Natural killer cell (primary cell): Measurements from ENCODE around the gene UNC13C. TPM values are rescaled to one million over a fixed set of nuclear protein-coding genes. Genes with fewer than 3 reads are reported as not detected.

Experiments used
- ATAC-seq, 3 donors: fragments of 150-1000 bp in 2 of 3; fragments of 200-7000 bp in 1 of 3; cut with Tn5 transposase; 1 replicate in 1 of 3; 2 replicates in 2 of 3; pipeline ENCODE4 v1.10.0; 2021; ENCODE audit warnings: mild to moderate bottlenecking in 2 of 3, moderate library complexity in 2 of 3
- DNase-seq, 2 donors: peaks; one replicate each; pipeline versions ENCODE4 v3.0.0 to v3.0.0-alpha.2; 2013 to 2021; ENCODE audit warnings: mixed read lengths in 1 of 2
- H3K27ac ChIP-seq: one replicate; pipeline ENCODE4 v1.5.1; 2013; ENCODE audit warnings: mild to moderate bottlenecking, low read length
- H3K27me3 ChIP-seq: one replicate; pipeline ENCODE4 v1.6.1; 2013; ENCODE audit warnings: low read length; ENCODE audit not compliant: control insufficient read depth, insufficient read depth
- H3K36me3 ChIP-seq: one replicate; pipeline ENCODE4 v1.6.1; 2013; ENCODE audit warnings: low read length; ENCODE audit not compliant: control insufficient read depth, insufficient read depth
- H3K4me1 ChIP-seq: one replicate; pipeline ENCODE4 v1.6.1; 2013; ENCODE audit warnings: low read length; ENCODE audit not compliant: control insufficient read depth, insufficient read depth
- H3K4me3 ChIP-seq: one replicate; pipeline ENCODE4 v1.5.1; 2013; ENCODE audit warnings: low read length
- H3K9me3 ChIP-seq: one replicate; pipeline ENCODE4 v1.6.1; 2013; ENCODE audit warnings: low read length; ENCODE audit not compliant: control insufficient read depth, insufficient read depth
- H3K27ac Mint-ChIP-seq, 2 donors: one replicate each; pipeline ENCODE4 v1.8.0; 2022; ENCODE audit warnings: mild to moderate bottlenecking in 2 of 2, mixed read lengths in 2 of 2, moderate library complexity in 1 of 2
- H3K27me3 Mint-ChIP-seq, 2 donors: one replicate each; pipeline ENCODE4 v1.8.0; 2022; ENCODE audit warnings: low read depth in 2 of 2, mixed read lengths in 2 of 2
- H3K36me3 Mint-ChIP-seq: one replicate; pipeline ENCODE4 v1.8.0; 2022; ENCODE audit warnings: mixed read lengths
- H3K4me1 Mint-ChIP-seq, 2 donors: one replicate each; pipeline ENCODE4 v1.8.0; 2022; ENCODE audit warnings: mixed read lengths in 2 of 2
- H3K4me3 Mint-ChIP-seq: one replicate; pipeline ENCODE4 v1.8.0; 2022; ENCODE audit warnings: mild to moderate bottlenecking, moderate library complexity, mixed read lengths
- H3K9me3 Mint-ChIP-seq, 2 donors: one replicate each; pipeline ENCODE4 v1.8.0; 2022; ENCODE audit warnings: mixed read lengths in 2 of 2
- CTCF ChIP-seq: fragments of 200-600 bp; IDR thresholded peaks from one replicate; pipeline ENCODE4 v1.8.0; 2022; ENCODE audit warnings: antibody characterized with exemption
- WGBS: methylation state at CpG from one replicate; pipeline ENCODE4 v1.1.7; 2013; ENCODE audit warnings: missing lambda C conversion rate; ENCODE audit not compliant: insufficient coverage; 5-methylcytosine and 5-hydroxymethylcytosine counted together
- intact Hi-C: fragments of 100-400 bp; cut with micrococcal nuclease; formaldehyde crosslinking; loops from one replicate; pipeline ENCODE4 v1.14.2; 2022
- total RNA-seq, 4 donors: library from RNA; stranded (reverse); fragments of 120-200 nt in 1 of 4; gene quantifications; one replicate each; pipeline versions ENCODE4 v1.2.3 to v1.2.4, GENCODE V29; 2013 to 2022

The UNC13C gene
- total RNA-seq, 3 donors from 2014 or later (not counting 1 experiment from before 2014, with no cell fraction given), result not detected

- Mint-ChIP-seq H3K27ac (no peak overlapping the region), H3K9me3 (peaks cover 2% of the 10 kb centered on the region in 2 donors), H3K4me1 (no peaks in the 10 kb centered on the region), H3K27me3 (no peaks in the 10 kb centered on the region), H3K4me3 (no peak overlapping the region), H3K36me3 (no peaks in the 10 kb centered on the region)
- no peaks in the 10 kb centered on the region for H3K27me3 ChIP-seq
- H3K36me3 ChIP-seq, result no peaks in the 10 kb centered on the region
- no peaks in the 10 kb centered on the region for H3K9me3 ChIP-seq
- no peak overlapping the region for H3K27ac ChIP-seq
- intact Hi-C loops, result no loop called here
- 60% methylated on average over 2 of the region's 3 CpGs for WGBS
- DNase-seq (no peak), ATAC-seq (no peak)
- no peak for TF ChIP-seq CTCF
- H3K4me3 ChIP-seq, result no peak overlapping the region
- no peaks in the 10 kb centered on the region for H3K4me1 ChIP-seq
These were observed 320.2 kb downstream of the UNC13C start for GRCh38 chr15:54298396-54298795.

- intact Hi-C loops, result no loop called here
- Mint-ChIP-seq H3K27me3 (no peaks in the 10 kb centered on the region), H3K4me1 (no peaks in the 10 kb centered on the region), H3K9me3 (peaks cover 4% of the 10 kb centered on the region in 2 donors), H3K27ac (no peak overlapping the region), H3K4me3 (no peak overlapping the region), H3K36me3 (no peaks in the 10 kb centered on the region)
- TF ChIP-seq CTCF, result no peak
- no peak for DNase-seq
- Histone ChIP-seq H3K9me3 (no peaks in the 10 kb centered on the region), H3K27ac (no peak overlapping the region), H3K27me3 (no peaks in the 10 kb centered on the region), H3K4me1 (no peaks in the 10 kb centered on the region), H3K4me3 (no peak overlapping the region), H3K36me3 (no peaks in the 10 kb centered on the region)
- no peak for ATAC-seq
- WGBS, result 65% methylated on average over 3 of the region's 3 CpGs
These were observed 326.1 kb downstream of the UNC13C start for GRCh38 chr15:54304321-54304720.

- Histone ChIP-seq H3K4me1 (no peaks in the 10 kb centered on the region), H3K4me3 (no peak overlapping the region), H3K27me3 (no peaks in the 10 kb centered on the region), H3K9me3 (no peaks in the 10 kb centered on the region), H3K27ac (no peak overlapping the region), H3K36me3 (no peaks in the 10 kb centered on the region)
- Mint-ChIP-seq H3K4me3 (no peak overlapping the region), H3K36me3 (no peaks in the 10 kb centered on the region), H3K27ac (no peak overlapping the region), H3K27me3 (no peaks in the 10 kb centered on the region), H3K9me3 (peaks cover 4% of the 10 kb centered on the region in 2 donors), H3K4me1 (no peaks in the 10 kb centered on the region)
- no peak for TF ChIP-seq CTCF
- DNase-seq, result no peak
- no peak for ATAC-seq
- 38% methylated on average over 1 of the region's 1 CpG for WGBS
- intact Hi-C loops, result no loop called here
These were observed 326.9 kb downstream of the UNC13C start for GRCh38 chr15:54305138-54305537.

GRCh38 chr15:54307252-54307902, 329.1 kb downstream of the UNC13C start:
- intact Hi-C loops, result no loop called here
- H3K4me1 Mint-ChIP-seq, result no peaks in the 10 kb centered on the region
- H3K27me3 Mint-ChIP-seq, result no peaks in the 10 kb centered on the region
- H3K9me3 Mint-ChIP-seq, result peaks cover 2% of the 10 kb centered on the region in 2 donors
- ATAC-seq (no peak), DNase-seq (no peak)
- WGBS, result 79% methylated on average over 1 of the region's 3 CpGs
- H3K4me3 ChIP-seq, result no peak overlapping the region
- no peak overlapping the region for H3K27ac ChIP-seq
- no peaks in the 10 kb centered on the region for H3K4me1 ChIP-seq
- TF ChIP-seq CTCF, result no peak
- no peak overlapping the region for H3K27ac Mint-ChIP-seq
- H3K4me3 Mint-ChIP-seq, result no peak overlapping the region
- no peaks in the 10 kb centered on the region for H3K36me3 ChIP-seq
- H3K9me3 ChIP-seq, result no peaks in the 10 kb centered on the region
- no peaks in the 10 kb centered on the region for H3K36me3 Mint-ChIP-seq
- no peaks in the 10 kb centered on the region for H3K27me3 ChIP-seq
